GM23338 (cell line): Measurements from ENCODE around the gene DNM2. TPM values are rescaled to one million over a fixed set of nuclear protein-coding genes. Genes with fewer than 3 reads are reported as not detected.

Experiments used
- ATAC-seq: fragments of 200-7000 bp; cut with Tn5 transposase; 3 replicates; pipeline ENCODE4 v1.9.1; 2020
- DNase-seq: peaks from one replicate; pipeline ENCODE4 v3.0.0-alpha.2; 2015; ENCODE audit warnings: low spot score
- H2AFZ ChIP-seq: fragments of 200-600 bp; sonication (generic); 2 replicates; pipeline ENCODE4 v1.8.0; 2016; ENCODE audit warnings: antibody characterized with exemption, mild to moderate bottlenecking, moderate library complexity
- H3F3A ChIP-seq: fragments of 200-600 bp; sonication (generic); replicated peaks from 2 replicates; pipeline ENCODE4 v1.8.0; 2017; ENCODE audit warnings: antibody characterized with exemption, mixed run types, low read depth
- H3K27ac ChIP-seq: fragments of 200-600 bp; sonication (generic); 2 replicates; pipeline ENCODE4 v1.6.1; 2016; ENCODE audit warnings: low read depth
- H3K27me3 ChIP-seq: fragments of 200-600 bp; sonication (generic); 2 replicates; pipeline ENCODE4 v1.8.0; 2016; ENCODE audit warnings: mild to moderate bottlenecking, mixed run types, moderate library complexity; ENCODE audit not compliant: insufficient read depth
- H3K36me3 ChIP-seq: fragments of 200-600 bp; sonication (generic); 2 replicates; pipeline ENCODE4 v1.8.0; 2016; ENCODE audit warnings: mild to moderate bottlenecking; ENCODE audit not compliant: insufficient read depth
- H3K4me1 ChIP-seq: fragments of 200-600 bp; sonication (generic); 2 replicates; pipeline ENCODE4 v1.8.0; 2016; ENCODE audit warnings: mild to moderate bottlenecking, moderate library complexity; ENCODE audit not compliant: insufficient read depth
- H3K4me2 ChIP-seq: fragments of 200-600 bp; sonication (generic); 2 replicates; pipeline ENCODE4 v1.7.1; 2017; ENCODE audit warnings: mixed run types
- H3K4me3 ChIP-seq: fragments of 200-600 bp; sonication (generic); 2 replicates; pipeline ENCODE4 v1.6.1; 2016; ENCODE audit warnings: mixed run types
- H3K79me2 ChIP-seq: fragments of 200-600 bp; sonication (generic); replicated peaks from 2 replicates; pipeline ENCODE4 v1.8.0; 2017; ENCODE audit warnings: mild to moderate bottlenecking; ENCODE audit not compliant: insufficient read depth
- H3K9me2 ChIP-seq: fragments of 200-600 bp; sonication (generic); 2 replicates; pipeline ENCODE4 v1.8.0; 2017; ENCODE audit not compliant: insufficient read depth
- H4K20me1 ChIP-seq: fragments of 200-600 bp; sonication (generic); replicated peaks from 2 replicates; pipeline ENCODE4 v1.8.0; 2017; ENCODE audit warnings: mild to moderate bottlenecking; ENCODE audit not compliant: insufficient read depth
- H3K27ac Mint-ChIP-seq: 2 replicates; pipeline ENCODE4 v1.8.0; 2020; ENCODE audit warnings: inconsistent platforms, mild to moderate bottlenecking, moderate library complexity, mixed read lengths
- H3K27me3 Mint-ChIP-seq: 3 replicates; pipeline ENCODE4 v1.8.0; 2022; ENCODE audit warnings: low read depth, mild to moderate bottlenecking, moderate library complexity, mixed read lengths, inconsistent platforms; ENCODE audit not compliant: insufficient read depth, poor library complexity
- H3K36me3 Mint-ChIP-seq: 3 replicates; pipeline ENCODE4 v1.8.0; 2021; ENCODE audit warnings: low read depth, mild to moderate bottlenecking, inconsistent platforms, moderate library complexity, mixed read lengths
- H3K4me1 Mint-ChIP-seq: 3 replicates; pipeline ENCODE4 v1.8.0; 2020; ENCODE audit warnings: mild to moderate bottlenecking, inconsistent platforms, mixed read lengths
- H3K4me3 Mint-ChIP-seq: 3 replicates; pipeline ENCODE4 v1.8.0; 2021; ENCODE audit warnings: moderate library complexity, mild to moderate bottlenecking, inconsistent platforms, mixed read lengths
- H3K9me3 Mint-ChIP-seq: 3 replicates; pipeline ENCODE4 v1.8.0; 2020; ENCODE audit warnings: moderate library complexity, mild to moderate bottlenecking, inconsistent platforms, mixed read lengths
- CTCF ChIP-seq, 2 experiments: fragments of 200-600 bp in 1 of 2; sonication (generic) in 1 of 2; conservative IDR thresholded peaks; 2 replicates each; pipeline versions ENCODE4 v1.5.1 to v1.6.1; 2016 to 2017; ENCODE audit warnings: antibody characterized with exemption in 2 of 2, low read depth in 2 of 2, mild to moderate bottlenecking in 2 of 2, moderate library complexity in 1 of 2
- ETS1 ChIP-seq: IDR thresholded peaks from 2 replicates; pipeline ENCODE4 v1.6.1; 2016; ENCODE audit warnings: antibody characterized with exemption
- EZH2 ChIP-seq: fragments of 200-600 bp; sonication (generic); IDR thresholded peaks from one replicate; pipeline ENCODE4 v1.8.0; 2017; ENCODE audit warnings: antibody characterized with exemption, mild to moderate bottlenecking, low read depth; ENCODE audit not compliant: unreplicated experiment
- EZH2phosphoT487 ChIP-seq: fragments of 200-600 bp; sonication (generic); IDR thresholded peaks from one replicate; pipeline ENCODE4 v1.8.1; 2018; ENCODE audit warnings: antibody characterized with exemption; ENCODE audit not compliant: unreplicated experiment
- JUNB ChIP-seq: IDR thresholded peaks from one replicate; pipeline ENCODE4 v1.6.1; 2016; ENCODE audit warnings: antibody characterized with exemption; ENCODE audit not compliant: unreplicated experiment
- NANOG ChIP-seq: IDR thresholded peaks from 2 replicates; pipeline ENCODE4 v1.6.1; 2016; ENCODE audit warnings: antibody characterized with exemption, borderline replicate concordance
- POLR2AphosphoS5 ChIP-seq: IDR thresholded peaks from 2 replicates; pipeline ENCODE4 v1.6.1; 2016; ENCODE audit warnings: antibody characterized with exemption, low read depth
- REST ChIP-seq: IDR thresholded peaks from one replicate; pipeline ENCODE4 v1.6.1; 2018; ENCODE audit warnings: antibody characterized with exemption; ENCODE audit not compliant: unreplicated experiment
- STAT1 ChIP-seq: IDR thresholded peaks from one replicate; pipeline ENCODE4 v1.6.1; 2016; ENCODE audit warnings: antibody characterized with exemption; ENCODE audit not compliant: unreplicated experiment
- ZNF331 ChIP-seq: fragments of 250-450 bp; sonication (Bioruptor Pico); IDR thresholded peaks from 2 replicates; pipeline ENCODE4 v1.5.0; 2020; ENCODE audit warnings: low read depth, mild to moderate bottlenecking, moderate library complexity
- ZNF462 ChIP-seq: fragments of 250-450 bp; sonication (Bioruptor Pico); IDR thresholded peaks from 2 replicates; pipeline ENCODE4 v1.5.0; 2020; ENCODE audit warnings: mild to moderate bottlenecking, moderate library complexity
- polyA plus RNA-seq: library from polyadenylated mRNA; unstranded; fragments of >200 nt; fragmentation: Nextera tagmentation; extraction: Ambion mirVana; gene quantifications from 2 replicates; pipeline ENCODE4 v1.2.1, GENCODE V29; 2016
- total RNA-seq: library from RNA; depleted of rRNA; stranded (reverse); fragments of >200 nt; shearing (Covaris generic); gene quantifications from 2 replicates; pipeline ENCODE4 v1.2.3, GENCODE V29; 2014

The DNM2 gene
- total and polyA plus RNA-seq, 2 experiments from 2014 or later: 40.7 to 138 TPM

- TF ChIP-seq CTCF (conservative IDR thresholded peaks at IDR 0.05; ENCODE audit: low read depth in 2 of 2): no peak
- no peak for TF ChIP-seq ETS1
- TF ChIP-seq ZNF331: no peak
- no peak for TF ChIP-seq EZH2
Measured at GRCh38 chr19:10712754-10713153, 5.1 kb upstream of the DNM2 start (continued).

GRCh38 chr19:10713317-10713716 is 4.6 kb upstream of the DNM2 start:
- peaks cover 4% of the 10 kb centered on the region for H3K27me3 Mint-ChIP-seq
- Histone ChIP-seq H3K4me1 (no peaks in the 10 kb centered on the region), H3K9me2 (no peaks in the 10 kb centered on the region), H3K4me2 (no peak overlapping the region), H3K4me3 (no peak overlapping the region), H2AFZ (no peak overlapping the region), H3K27me3 (no peaks in the 10 kb centered on the region), H3K79me2 (peaks cover 1% of the 10 kb centered on the region), H4K20me1 (no peaks in the 10 kb centered on the region; the same call in 1 of the 2 replicates), H3K27ac (no peak overlapping the region), H3K36me3 (0 out of 2 replicates have a peak, but pooled peaks cover 5% of the 10 kb centered on the region), H3F3A (peaks cover 8% of the 10 kb centered on the region; the same call in 1 of the 2 replicates)
- no peak overlapping the region for H3K27ac Mint-ChIP-seq
- peaks cover 7% of the 10 kb centered on the region; the same call in 2 of the 3 replicates for H3K4me1 Mint-ChIP-seq
- H3K4me3 Mint-ChIP-seq: no peak overlapping the region
- H3K36me3 Mint-ChIP-seq: peaks cover 19% of the 10 kb centered on the region; the same call in 2 of the 3 replicates
- no peak for DNase-seq
- no peak for ATAC-seq
- peaks cover 2% of the 10 kb centered on the region; the same call in 1 of the 3 replicates for H3K9me3 Mint-ChIP-seq
- no peak for TF ChIP-seq STAT1
- TF ChIP-seq POLR2AphosphoS5: no peak
- TF ChIP-seq ETS1: no peak
- TF ChIP-seq EZH2phosphoT487: no peak
- no peak for TF ChIP-seq ZNF331
- TF ChIP-seq ZNF462: no peak
- no peak for TF ChIP-seq JUNB
- no peak for TF ChIP-seq REST
- TF ChIP-seq NANOG: no peak
